GM23338 (cell line): ENCODE measurements around the gene IQCE. TPM values are rescaled to one million over a fixed set of nuclear protein-coding genes. Genes with fewer than 3 reads are reported as not detected.

ENCODE experiments used
- ATAC-seq: fragments of 200-7000 bp; cut with Tn5 transposase; 3 replicates; pipeline ENCODE4 v1.9.1; 2020
- DNase-seq: peaks from one replicate; pipeline ENCODE4 v3.0.0-alpha.2; 2015; ENCODE audit warnings: low spot score
- H2AFZ ChIP-seq: fragments of 200-600 bp; sonication (generic); 2 replicates; pipeline ENCODE4 v1.8.0; 2016; ENCODE audit warnings: antibody characterized with exemption, mild to moderate bottlenecking, moderate library complexity
- H3F3A ChIP-seq: fragments of 200-600 bp; sonication (generic); replicated peaks from 2 replicates; pipeline ENCODE4 v1.8.0; 2017; ENCODE audit warnings: antibody characterized with exemption, mixed run types, low read depth
- H3K27ac ChIP-seq: fragments of 200-600 bp; sonication (generic); 2 replicates; pipeline ENCODE4 v1.6.1; 2016; ENCODE audit warnings: low read depth
- H3K27me3 ChIP-seq: fragments of 200-600 bp; sonication (generic); 2 replicates; pipeline ENCODE4 v1.8.0; 2016; ENCODE audit warnings: mild to moderate bottlenecking, mixed run types, moderate library complexity; ENCODE audit not compliant: insufficient read depth
- H3K36me3 ChIP-seq: fragments of 200-600 bp; sonication (generic); 2 replicates; pipeline ENCODE4 v1.8.0; 2016; ENCODE audit warnings: mild to moderate bottlenecking; ENCODE audit not compliant: insufficient read depth
- H3K4me1 ChIP-seq: fragments of 200-600 bp; sonication (generic); 2 replicates; pipeline ENCODE4 v1.8.0; 2016; ENCODE audit warnings: mild to moderate bottlenecking, moderate library complexity; ENCODE audit not compliant: insufficient read depth
- H3K4me2 ChIP-seq: fragments of 200-600 bp; sonication (generic); 2 replicates; pipeline ENCODE4 v1.7.1; 2017; ENCODE audit warnings: mixed run types
- H3K4me3 ChIP-seq: fragments of 200-600 bp; sonication (generic); 2 replicates; pipeline ENCODE4 v1.6.1; 2016; ENCODE audit warnings: mixed run types
- H3K79me2 ChIP-seq: fragments of 200-600 bp; sonication (generic); replicated peaks from 2 replicates; pipeline ENCODE4 v1.8.0; 2017; ENCODE audit warnings: mild to moderate bottlenecking; ENCODE audit not compliant: insufficient read depth
- H3K9me2 ChIP-seq: fragments of 200-600 bp; sonication (generic); 2 replicates; pipeline ENCODE4 v1.8.0; 2017; ENCODE audit not compliant: insufficient read depth
- H4K20me1 ChIP-seq: fragments of 200-600 bp; sonication (generic); replicated peaks from 2 replicates; pipeline ENCODE4 v1.8.0; 2017; ENCODE audit warnings: mild to moderate bottlenecking; ENCODE audit not compliant: insufficient read depth
- H3K27ac Mint-ChIP-seq: 2 replicates; pipeline ENCODE4 v1.8.0; 2020; ENCODE audit warnings: inconsistent platforms, mild to moderate bottlenecking, moderate library complexity, mixed read lengths
- H3K27me3 Mint-ChIP-seq: 3 replicates; pipeline ENCODE4 v1.8.0; 2022; ENCODE audit warnings: low read depth, mild to moderate bottlenecking, moderate library complexity, mixed read lengths, inconsistent platforms; ENCODE audit not compliant: insufficient read depth, poor library complexity
- H3K36me3 Mint-ChIP-seq: 3 replicates; pipeline ENCODE4 v1.8.0; 2021; ENCODE audit warnings: low read depth, mild to moderate bottlenecking, inconsistent platforms, moderate library complexity, mixed read lengths
- H3K4me1 Mint-ChIP-seq: 3 replicates; pipeline ENCODE4 v1.8.0; 2020; ENCODE audit warnings: mild to moderate bottlenecking, inconsistent platforms, mixed read lengths
- H3K4me3 Mint-ChIP-seq: 3 replicates; pipeline ENCODE4 v1.8.0; 2021; ENCODE audit warnings: moderate library complexity, mild to moderate bottlenecking, inconsistent platforms, mixed read lengths
- H3K9me3 Mint-ChIP-seq: 3 replicates; pipeline ENCODE4 v1.8.0; 2020; ENCODE audit warnings: moderate library complexity, mild to moderate bottlenecking, inconsistent platforms, mixed read lengths
- CREB1 ChIP-seq: fragments of 250-450 bp; sonication (Bioruptor Pico); IDR thresholded peaks from 2 replicates; pipeline ENCODE4 v1.5.0; 2020; ENCODE audit warnings: low read depth, mild to moderate bottlenecking, moderate library complexity
- EZH2 ChIP-seq: fragments of 200-600 bp; sonication (generic); IDR thresholded peaks from one replicate; pipeline ENCODE4 v1.8.0; 2017; ENCODE audit warnings: antibody characterized with exemption, mild to moderate bottlenecking, low read depth; ENCODE audit not compliant: unreplicated experiment
- EZH2phosphoT487 ChIP-seq: fragments of 200-600 bp; sonication (generic); IDR thresholded peaks from one replicate; pipeline ENCODE4 v1.8.1; 2018; ENCODE audit warnings: antibody characterized with exemption; ENCODE audit not compliant: unreplicated experiment
- NANOG ChIP-seq: IDR thresholded peaks from 2 replicates; pipeline ENCODE4 v1.6.1; 2016; ENCODE audit warnings: antibody characterized with exemption, borderline replicate concordance
- POLR2AphosphoS5 ChIP-seq: IDR thresholded peaks from 2 replicates; pipeline ENCODE4 v1.6.1; 2016; ENCODE audit warnings: antibody characterized with exemption, low read depth
- REST ChIP-seq: IDR thresholded peaks from one replicate; pipeline ENCODE4 v1.6.1; 2018; ENCODE audit warnings: antibody characterized with exemption; ENCODE audit not compliant: unreplicated experiment
- STAT1 ChIP-seq: IDR thresholded peaks from one replicate; pipeline ENCODE4 v1.6.1; 2016; ENCODE audit warnings: antibody characterized with exemption; ENCODE audit not compliant: unreplicated experiment
- ZNF331 ChIP-seq: fragments of 250-450 bp; sonication (Bioruptor Pico); IDR thresholded peaks from 2 replicates; pipeline ENCODE4 v1.5.0; 2020; ENCODE audit warnings: low read depth, mild to moderate bottlenecking, moderate library complexity
- ZNF462 ChIP-seq: fragments of 250-450 bp; sonication (Bioruptor Pico); IDR thresholded peaks from 2 replicates; pipeline ENCODE4 v1.5.0; 2020; ENCODE audit warnings: mild to moderate bottlenecking, moderate library complexity
- polyA plus RNA-seq: library from polyadenylated mRNA; unstranded; fragments of >200 nt; fragmentation: Nextera tagmentation; extraction: Ambion mirVana; gene quantifications from 2 replicates; pipeline ENCODE4 v1.2.1, GENCODE V29; 2016
- total RNA-seq: library from RNA; depleted of rRNA; stranded (reverse); fragments of >200 nt; shearing (Covaris generic); gene quantifications from 2 replicates; pipeline ENCODE4 v1.2.3, GENCODE V29; 2014

IQCE gene
- total and polyA plus RNA-seq, 2 experiments from 2014 or later = 5.0 to 7.7 TPM

DNA sequence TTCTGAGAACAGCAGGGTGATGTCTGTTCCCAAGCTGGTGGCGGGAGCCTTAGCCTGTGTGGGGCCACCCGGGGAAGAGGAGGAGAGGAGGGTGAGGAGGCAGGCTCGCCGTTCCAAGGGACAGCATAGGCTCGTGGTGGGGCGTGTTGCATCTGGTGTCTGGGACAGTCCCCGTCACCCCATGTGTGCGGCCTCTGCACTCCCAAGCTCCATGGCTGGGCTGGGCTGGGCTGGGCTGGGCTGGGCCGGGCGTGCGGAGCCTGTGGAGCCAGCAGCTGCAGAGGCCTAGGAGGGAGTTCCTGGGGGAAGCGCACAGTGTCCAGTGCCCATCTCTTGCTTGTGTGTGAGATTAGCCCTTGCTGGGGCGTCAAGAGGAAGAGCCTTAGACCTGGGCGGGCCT, 52.1 kb downstream of the IQCE start (continued):
- TF ChIP-seq ZNF331 (CRISPR knock-in tag) (no peak), CREB1 (CRISPR knock-in tag) (no peak), POLR2AphosphoS5 (no peak), EZH2 (no peak)

- Mint-ChIP-seq H3K36me3 (no peaks in the 10 kb centered on the region), H3K27ac (no peak overlapping the region), H3K4me1 (peaks cover 26% of the 10 kb centered on the region), H3K9me3 (no peaks in the 10 kb centered on the region), H3K27me3 (peaks cover 22% of the 10 kb centered on the region), H3K4me3 (no peak overlapping the region)
- no peak for ATAC-seq
- Histone ChIP-seq H3K4me2 (no peak overlapping the region), H3K27ac (no peak overlapping the region), H3K4me3 (no peak overlapping the region), H3K79me2 (no peaks in the 10 kb centered on the region), H3F3A (no peaks in the 10 kb centered on the region), H3K36me3 (no peaks in the 10 kb centered on the region), H4K20me1 (no peaks in the 10 kb centered on the region), H2AFZ (no peak overlapping the region), H3K9me2 (no peaks in the 10 kb centered on the region), H3K27me3 (no peaks in the 10 kb centered on the region), H3K4me1 (peaks cover 3% of the 10 kb centered on the region; the same call in 1 of the 2 replicates)
- no peak for DNase-seq
- no peak for TF ChIP-seq NANOG
- no peak for TF ChIP-seq EZH2phosphoT487
- TF ChIP-seq REST = no peak
- no peak for TF ChIP-seq ZNF462 (CRISPR knock-in tag)
- no peak for TF ChIP-seq STAT1
These were observed 52.6 kb downstream of the IQCE start for GRCh38 chr7:2611401-2611800.
